ENCODE measurements around the gene SAA1.
"Not testable (repeated sequence)": the region's sequence is repeated elsewhere in the genome, so short reads cannot be mapped to it uniquely, and the experiment has no call there.

SAA1 gene

DNA sequence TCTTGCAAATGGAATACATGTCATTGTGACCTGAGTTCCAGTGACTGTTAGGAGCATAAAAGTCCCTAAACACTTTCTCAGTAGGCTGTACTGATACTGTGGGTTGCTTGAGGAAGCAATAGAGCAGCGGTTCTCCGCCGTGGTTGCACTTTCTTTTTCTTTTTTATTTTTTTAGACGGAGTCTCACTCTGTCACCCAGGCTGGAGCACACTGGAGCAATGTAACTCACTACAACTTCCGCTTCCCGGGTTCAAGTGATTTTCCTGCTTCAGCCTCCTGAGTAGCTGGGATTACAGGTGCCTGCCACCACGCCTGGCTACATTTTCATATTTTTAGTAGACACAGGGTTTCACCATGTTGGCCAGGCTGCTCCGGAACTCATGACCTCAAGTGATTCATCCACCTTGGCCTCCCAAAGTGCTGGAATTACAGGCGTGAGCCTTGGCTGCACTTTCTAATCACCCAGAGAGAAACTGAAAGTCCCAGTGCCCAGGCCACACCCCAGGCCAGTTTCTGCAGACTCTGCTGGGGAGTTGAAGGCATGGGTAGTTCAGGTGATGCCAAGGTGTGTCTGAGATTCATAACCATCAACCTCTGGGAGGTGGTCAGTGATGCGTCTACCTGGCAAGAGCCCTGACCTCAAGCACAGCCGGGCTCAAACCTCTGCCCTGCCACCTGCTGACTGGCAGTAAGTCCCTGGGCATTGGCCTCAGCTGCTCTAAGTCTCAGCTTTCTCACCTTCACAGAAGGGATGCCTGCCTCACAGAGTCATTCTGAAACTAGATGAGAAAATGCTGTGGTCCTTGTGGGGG lies 19.5 kb upstream of the SAA1 start:
- peak; percentile 42 for DNase-seq

DNA sequence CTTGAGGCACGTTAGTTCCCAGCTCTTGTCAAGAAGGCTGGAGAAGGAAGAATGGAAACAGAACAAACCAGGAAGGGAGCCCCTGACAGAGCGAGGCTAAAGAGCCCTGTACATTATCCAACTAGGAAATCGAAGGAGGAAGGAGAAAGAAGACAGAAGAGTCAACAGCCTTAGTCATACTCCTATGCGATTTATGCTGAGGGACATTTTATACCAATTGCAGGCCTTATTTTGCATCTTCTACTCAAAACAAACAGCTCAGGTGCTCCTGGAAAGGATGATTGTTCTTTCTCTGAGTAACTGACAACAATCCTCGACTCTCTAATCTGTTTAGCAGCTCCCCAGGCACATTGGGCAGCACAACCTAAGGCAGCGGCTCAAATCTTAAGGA lies 18.9 kb upstream of the SAA1 start:
- DNase-seq; H3K27me3 Mint-ChIP-seq; H3K4me3 Mint-ChIP-seq; H3K9me3 Mint-ChIP-seq; H3K36me3 Mint-ChIP-seq (ENCODE audit: low read depth): not testable (repeated sequence)
- peak overlapping the region; percentile 73 for H3K27ac Mint-ChIP-seq
- H3K4me1 Mint-ChIP-seq (ENCODE audit: low read depth), result peaks cover 13% of the 10 kb centered on the region

More for the DNA sequence above, 19.5 kb upstream of the SAA1 start:
- not testable (repeated sequence) for H3K27me3 Mint-ChIP-seq; H3K36me3 Mint-ChIP-seq (ENCODE audit: low read depth); H3K9me3 Mint-ChIP-seq
- peak overlapping the region; percentile 65 for H3K4me3 Mint-ChIP-seq
- H3K27ac Mint-ChIP-seq, result peak overlapping the region; percentile 84
- peaks cover 13% of the 10 kb centered on the region for H3K4me1 Mint-ChIP-seq (ENCODE audit: low read depth)

DNA sequence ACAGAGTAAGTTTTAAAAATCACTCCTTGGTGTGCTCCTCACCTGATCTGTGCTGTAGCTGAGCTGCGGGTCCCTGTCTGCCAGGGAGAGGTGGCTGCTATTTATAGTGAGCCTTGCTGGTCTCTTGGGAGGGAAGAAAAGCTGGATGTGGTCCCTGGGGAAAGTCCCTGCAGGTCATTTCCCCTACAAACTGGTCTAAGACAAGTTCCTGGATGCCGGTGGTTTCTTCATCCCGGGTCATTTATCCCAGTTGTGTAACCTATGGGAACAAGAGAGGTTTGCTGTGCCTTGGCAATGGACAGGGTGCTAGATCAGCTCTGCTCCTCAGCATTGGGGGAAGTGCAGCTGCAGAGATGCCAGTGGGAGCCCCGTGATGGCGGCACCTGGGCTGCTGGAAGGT lies 17.5 kb upstream of the SAA1 start, which contains the start of gene SAA2:
SAA2 (minus strand) TSS at position 108 of the 400 bp plus-strand sequence. CDS start 657 bp downstream, outside the sequence.
- Mint-ChIP-seq H3K27me3 (no peaks in the 10 kb centered on the region), H3K36me3 (ENCODE audit: low read depth) (no peaks in the 10 kb centered on the region), H3K4me1 (ENCODE audit: low read depth) (peaks cover 13% of the 10 kb centered on the region), H3K9me3 (no peaks in the 10 kb centered on the region), H3K27ac (no peak within 1 kb of the TSS), H3K4me3 (no peak within 1 kb of the TSS)
- DNase-seq, result no peak

DNA sequence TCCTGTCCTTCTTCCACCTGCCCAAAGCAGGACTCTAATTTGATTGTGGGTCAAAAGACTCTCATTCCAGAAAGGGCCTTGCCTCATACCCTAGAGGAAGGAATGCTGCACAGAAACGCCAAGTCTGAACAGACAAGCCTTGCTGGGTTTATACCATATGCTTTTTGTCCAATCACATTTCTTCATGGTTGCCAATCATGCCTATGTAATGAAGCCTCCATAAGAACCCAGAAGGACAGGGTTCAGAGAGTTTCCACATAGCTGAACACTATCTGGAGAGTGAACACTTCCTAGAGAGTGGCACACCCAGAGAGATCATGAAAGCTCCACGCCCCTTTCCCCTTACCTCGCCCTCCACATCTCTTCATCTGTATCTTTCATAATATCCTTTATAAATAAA lies 12.8 kb upstream of the SAA1 start:
- no peak overlapping the region for H3K4me3 Mint-ChIP-seq

DNA sequence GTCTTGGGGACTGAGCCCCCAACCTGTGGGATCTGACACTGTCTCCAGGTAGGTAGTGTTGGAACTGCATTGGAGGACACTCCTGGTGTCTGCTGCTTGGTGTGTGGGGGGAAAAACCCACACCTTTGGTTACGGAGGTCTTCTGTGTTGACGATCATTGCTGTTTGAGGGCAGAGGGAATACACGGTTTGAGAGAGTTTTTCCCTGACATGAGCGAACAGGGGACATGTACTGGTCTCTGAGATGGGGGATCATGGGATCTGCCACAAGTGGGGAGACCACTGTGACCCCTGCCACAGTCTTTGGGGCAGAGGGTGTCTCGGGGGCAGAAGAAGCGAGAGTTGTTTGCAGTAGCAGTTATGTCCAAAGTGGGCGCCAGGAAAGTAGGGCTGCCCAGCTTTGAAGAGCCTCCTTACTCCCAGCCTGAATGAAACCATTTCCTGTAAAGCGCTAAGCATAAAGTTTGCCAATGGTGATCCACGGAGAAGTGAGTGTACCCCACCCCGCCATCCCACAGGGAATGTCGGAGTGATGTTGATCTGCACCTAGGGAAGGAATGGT lies 12.2 kb upstream of the SAA1 start:
- no peaks in the 10 kb centered on the region for H3K4me1 Mint-ChIP-seq (ENCODE audit: low read depth)
- no peak overlapping the region for H3K27ac Mint-ChIP-seq
- no peaks in the 10 kb centered on the region for H3K36me3 Mint-ChIP-seq (ENCODE audit: low read depth)
- H3K9me3 Mint-ChIP-seq, result no peaks in the 10 kb centered on the region
- H3K4me3 Mint-ChIP-seq, result no peak overlapping the region
- no peak for DNase-seq
- no peaks in the 10 kb centered on the region for H3K27me3 Mint-ChIP-seq

More for the DNA sequence above, 12.8 kb upstream of the SAA1 start:
- Mint-ChIP-seq H3K9me3 (no peaks in the 10 kb centered on the region), H3K27ac (no peak overlapping the region), H3K36me3 (ENCODE audit: low read depth) (no peaks in the 10 kb centered on the region), H3K27me3 (no peaks in the 10 kb centered on the region), H3K4me1 (ENCODE audit: low read depth) (no peaks in the 10 kb centered on the region)
- DNase-seq, result no peak

DNA sequence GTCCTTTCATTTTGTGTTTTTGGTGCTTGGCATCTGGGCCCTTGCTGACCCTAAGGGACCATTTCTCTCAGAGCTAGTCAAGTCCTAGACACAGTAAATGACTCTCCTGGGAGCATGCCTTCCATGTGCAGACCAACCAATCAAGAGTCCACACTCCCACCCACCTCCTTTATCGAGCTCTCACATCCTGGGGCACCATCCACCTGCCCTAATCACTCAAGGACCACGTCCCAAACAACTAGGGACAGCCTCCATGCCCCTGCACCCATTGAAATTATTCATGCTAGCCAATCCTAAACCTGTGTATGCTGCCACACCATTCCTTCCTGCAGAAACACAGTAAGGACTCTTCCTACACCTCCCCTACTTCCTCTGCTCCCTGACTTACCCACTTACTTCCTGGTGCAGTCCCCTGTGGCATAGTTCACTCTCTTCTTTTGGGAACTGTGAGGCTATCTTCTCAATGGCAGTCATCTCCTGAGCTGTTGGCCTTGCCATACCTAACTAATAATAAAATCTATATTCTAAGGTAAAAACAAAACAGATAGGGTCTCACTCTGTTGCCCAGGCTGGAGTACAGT lies 11.2 kb upstream of the SAA1 start:
- no peaks in the 10 kb centered on the region for H3K4me1 Mint-ChIP-seq (ENCODE audit: low read depth)
- no peaks in the 10 kb centered on the region for H3K36me3 Mint-ChIP-seq (ENCODE audit: low read depth)
- no peaks in the 10 kb centered on the region for H3K27me3 Mint-ChIP-seq
- H3K27ac Mint-ChIP-seq, result no peak overlapping the region
- no peaks in the 10 kb centered on the region for H3K9me3 Mint-ChIP-seq
- no peak for DNase-seq
- no peak overlapping the region for H3K4me3 Mint-ChIP-seq

DNA sequence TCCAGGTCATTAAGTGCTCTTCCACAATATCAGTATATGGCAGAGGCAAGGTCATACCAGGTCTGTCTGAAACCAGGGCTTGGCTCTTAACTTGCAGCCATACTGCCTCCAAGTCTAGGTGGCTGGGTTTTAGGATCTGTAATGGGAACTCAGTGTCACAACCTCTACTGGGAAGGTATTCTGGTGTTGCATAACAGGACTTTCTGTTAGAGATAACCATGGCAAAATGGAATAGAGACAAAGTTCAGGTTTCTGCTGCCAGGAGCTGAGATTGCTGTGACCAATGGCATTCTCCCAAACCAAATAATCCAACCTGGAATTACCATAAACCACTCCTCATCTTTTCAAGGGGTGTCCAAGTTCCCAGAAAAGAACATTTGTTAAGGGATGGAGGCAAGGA lies 6.8 kb upstream of the SAA1 start:
- no peaks in the 10 kb centered on the region for H3K9me3 Mint-ChIP-seq
- H3K27me3 Mint-ChIP-seq, result no peaks in the 10 kb centered on the region
- no peak for DNase-seq
- H3K4me3 Mint-ChIP-seq, result no peak overlapping the region
- H3K27ac Mint-ChIP-seq, result no peak overlapping the region
- H3K4me1 Mint-ChIP-seq (ENCODE audit: low read depth), result no peaks in the 10 kb centered on the region
- H3K36me3 Mint-ChIP-seq (ENCODE audit: low read depth), result no peaks in the 10 kb centered on the region

DNA sequence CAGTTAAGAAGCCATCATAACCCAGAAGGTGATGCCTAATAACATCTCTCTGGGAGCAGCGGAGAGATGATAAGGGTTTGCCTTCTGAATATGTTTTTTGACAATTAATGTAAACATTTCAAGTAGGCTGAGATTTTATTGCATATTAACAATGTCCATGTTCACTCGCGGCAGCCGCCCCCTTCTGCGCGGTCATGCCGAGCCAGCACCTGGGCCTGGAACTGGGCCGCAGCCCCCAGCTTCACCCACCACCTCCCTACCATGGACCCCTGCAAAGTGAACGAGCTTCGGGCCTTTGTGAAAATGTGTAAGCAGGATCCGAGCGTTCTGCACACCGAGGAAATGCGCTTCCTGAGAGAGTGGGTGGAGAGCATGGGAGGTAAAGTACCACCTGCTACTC lies 4.3 kb upstream of the SAA1 start:
- no peak for DNase-seq
- Mint-ChIP-seq H3K4me3 (no peak overlapping the region), H3K27ac (no peak overlapping the region), H3K36me3 (ENCODE audit: low read depth) (no peaks in the 10 kb centered on the region), H3K9me3 (no peaks in the 10 kb centered on the region), H3K27me3 (no peaks in the 10 kb centered on the region), H3K4me1 (ENCODE audit: low read depth) (no peaks in the 10 kb centered on the region)

DNA sequence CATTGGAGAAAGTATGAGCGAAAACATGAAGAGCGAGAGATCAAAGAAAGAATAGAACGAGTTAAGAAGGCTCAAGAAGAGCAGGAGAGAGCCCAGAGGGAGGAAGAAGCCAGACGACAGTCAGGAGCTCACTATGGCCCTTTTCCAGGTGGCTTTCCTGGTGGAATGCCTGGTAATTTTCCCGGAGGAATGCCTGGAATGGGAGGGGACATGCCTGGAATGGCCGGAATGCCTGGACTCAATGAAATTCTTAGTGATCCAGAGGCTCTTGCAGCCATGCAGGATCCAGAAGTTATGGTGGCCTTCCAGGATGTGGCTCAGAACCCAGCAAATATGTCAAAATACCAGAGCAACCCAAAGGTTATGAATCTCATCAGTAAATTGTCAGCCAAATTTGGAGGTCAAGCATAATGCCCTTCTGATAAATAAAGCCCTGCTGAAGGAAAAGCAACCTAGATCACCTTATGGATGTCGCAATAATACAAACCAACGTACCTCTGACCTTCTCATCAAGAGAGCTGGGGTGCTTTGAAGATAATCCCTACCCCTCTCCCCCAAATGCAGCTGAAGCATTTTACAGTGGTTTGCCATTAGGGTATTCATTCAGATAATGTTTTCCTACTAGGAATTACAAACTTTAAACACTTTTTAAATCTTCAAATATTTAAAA lies 3.2 kb upstream of the SAA1 start:
- H3K36me3 Mint-ChIP-seq (ENCODE audit: low read depth); DNase-seq; H3K27me3 Mint-ChIP-seq; H3K4me1 Mint-ChIP-seq (ENCODE audit: low read depth); H3K9me3 Mint-ChIP-seq; H3K4me3 Mint-ChIP-seq; H3K27ac Mint-ChIP-seq: not testable (repeated sequence)

DNA sequence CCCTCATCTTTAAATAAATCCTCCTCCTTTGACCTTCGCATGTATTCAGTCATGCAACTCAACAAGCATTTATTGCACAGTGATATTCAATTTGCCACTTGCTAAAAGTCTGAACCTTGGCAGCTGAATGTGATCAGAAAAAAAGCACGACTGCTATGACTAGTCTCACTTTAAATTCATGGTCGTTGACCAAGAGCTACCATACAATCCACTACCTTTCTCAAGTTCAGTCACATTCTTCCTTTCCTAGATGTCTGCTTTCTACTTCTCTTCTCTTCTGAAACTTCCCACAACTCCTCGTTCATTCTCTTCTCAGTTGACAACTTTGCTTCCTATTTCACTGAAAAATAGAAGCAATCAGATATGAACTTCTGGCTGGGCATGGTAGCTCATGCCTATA lies 2.0 kb upstream of the SAA1 start:
- peaks cover 3% of the 10 kb centered on the region for H3K4me1 Mint-ChIP-seq (ENCODE audit: low read depth)
- no peak for DNase-seq
- no peak overlapping the region for H3K4me3 Mint-ChIP-seq
- H3K36me3 Mint-ChIP-seq (ENCODE audit: low read depth), result no peaks in the 10 kb centered on the region
- H3K9me3 Mint-ChIP-seq, result no peaks in the 10 kb centered on the region
- H3K27ac Mint-ChIP-seq, result no peak overlapping the region
- H3K27me3 Mint-ChIP-seq, result no peaks in the 10 kb centered on the region

DNA sequence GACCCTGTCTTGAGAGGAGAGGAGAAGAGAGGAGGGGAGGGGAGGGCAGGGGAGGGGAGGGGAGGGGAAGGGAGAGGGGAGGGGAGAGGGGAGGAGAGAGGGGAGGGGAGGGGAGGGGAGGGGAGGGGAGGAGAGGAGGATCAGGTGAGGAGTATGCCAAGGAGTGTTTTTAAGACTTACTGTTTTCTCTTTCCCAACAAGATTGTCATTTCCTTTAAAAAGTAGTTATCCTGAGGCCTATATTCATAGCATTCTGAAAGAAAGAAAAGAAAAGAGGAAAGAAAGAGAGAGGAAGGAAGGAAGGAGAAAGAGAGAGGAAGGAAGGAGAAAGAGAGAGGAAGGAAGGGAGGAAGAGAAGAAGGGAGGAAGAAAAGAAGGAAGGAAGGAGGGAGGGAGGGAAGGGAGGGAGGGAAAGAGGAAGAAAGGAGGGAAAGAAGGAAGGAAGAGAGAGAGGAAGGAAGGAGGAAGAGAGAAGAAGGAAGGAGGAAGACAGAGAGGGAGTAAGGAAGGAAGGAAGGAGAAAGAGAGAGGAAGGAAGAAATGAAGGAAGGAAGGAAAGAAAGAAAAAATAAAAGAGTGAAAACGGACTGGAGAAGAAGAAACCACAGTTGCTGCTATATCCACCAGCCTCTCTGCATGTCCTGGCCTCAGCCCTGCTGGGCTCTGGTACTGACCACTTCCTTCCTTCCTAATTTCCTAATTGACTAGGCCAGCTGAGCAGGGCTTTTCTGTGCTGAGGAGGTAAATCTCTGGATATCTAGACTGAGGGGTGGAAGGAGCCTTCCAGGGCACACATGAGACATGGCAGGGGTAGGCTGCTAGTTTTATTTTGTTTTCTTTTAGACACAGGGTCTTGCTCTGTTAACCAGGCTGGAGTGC lies 1.1 kb upstream of the SAA1 start:
- peaks cover 3% of the 10 kb centered on the region for H3K4me1 Mint-ChIP-seq (ENCODE audit: low read depth)
- no peaks in the 10 kb centered on the region for H3K9me3 Mint-ChIP-seq

DNA sequence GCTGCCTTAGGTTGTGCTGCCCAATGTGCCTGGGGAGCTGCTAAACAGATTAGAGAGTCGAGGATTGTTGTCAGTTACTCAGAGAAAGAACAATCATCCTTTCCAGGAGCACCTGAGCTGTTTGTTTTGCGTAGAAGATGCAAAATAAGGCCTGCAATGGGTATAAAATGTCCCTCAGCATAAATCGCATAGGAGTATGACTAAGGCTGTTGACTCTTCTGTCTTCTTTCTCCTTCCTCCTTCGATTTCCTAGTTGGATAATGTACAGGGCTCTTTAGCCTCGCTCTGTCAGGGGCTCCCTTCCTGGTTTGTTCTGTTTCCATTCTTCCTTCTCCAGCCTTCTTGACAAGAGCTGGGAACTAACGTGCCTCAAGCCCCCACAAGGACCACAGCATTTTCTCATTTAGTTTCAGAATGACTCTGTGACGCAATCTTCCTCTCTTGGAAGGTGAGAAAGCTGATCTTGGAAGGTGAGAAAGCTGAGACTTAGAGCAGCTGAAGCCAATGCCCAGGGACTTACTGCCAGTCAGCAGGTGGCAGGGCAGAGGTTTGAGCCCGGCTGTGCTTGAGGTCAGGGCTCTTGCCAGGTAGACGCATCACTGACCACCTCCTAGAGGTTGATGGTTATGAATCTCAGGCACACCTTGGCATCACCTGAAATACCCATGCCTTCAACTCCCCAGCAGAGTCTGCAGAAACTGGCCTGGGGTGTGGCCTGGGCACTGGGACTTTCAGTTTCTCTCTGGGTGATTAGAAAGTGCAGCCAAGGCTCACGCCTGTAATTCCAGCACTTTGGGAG lies 1.5 kb downstream of the SAA1 start:
- H3K27ac Mint-ChIP-seq; H3K9me3 Mint-ChIP-seq; H3K36me3 Mint-ChIP-seq (ENCODE audit: low read depth); H3K4me3 Mint-ChIP-seq; DNase-seq; H3K4me1 Mint-ChIP-seq (ENCODE audit: low read depth); H3K27me3 Mint-ChIP-seq: not testable (repeated sequence)

More for the DNA sequence above, 1.1 kb upstream of the SAA1 start:
- Mint-ChIP-seq H3K27me3 (no peaks in the 10 kb centered on the region), H3K36me3 (ENCODE audit: low read depth) (no peaks in the 10 kb centered on the region), H3K27ac (no peak overlapping the region), H3K4me3 (no peak overlapping the region)
- no peak for DNase-seq

DNA sequence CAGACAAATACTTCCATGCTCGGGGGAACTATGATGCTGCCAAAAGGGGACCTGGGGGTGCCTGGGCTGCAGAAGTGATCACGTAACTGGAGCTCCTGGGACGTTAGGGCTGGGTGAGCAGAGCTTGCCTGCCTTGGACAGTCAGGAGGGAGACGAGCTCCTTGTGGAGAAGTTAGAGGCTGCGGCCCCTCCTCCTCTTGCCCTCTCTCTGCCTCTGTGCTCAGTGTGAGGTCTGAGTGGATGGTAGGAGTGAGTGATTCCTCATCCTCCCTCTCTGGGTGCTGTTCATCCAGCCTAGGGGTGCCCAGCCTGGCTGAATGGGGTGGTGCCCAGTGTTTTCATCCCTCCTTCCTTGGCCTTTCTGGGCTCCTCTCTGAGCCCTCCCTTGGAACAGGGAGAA lies 3.2 kb downstream of the SAA1 start:
- DNase-seq; H3K4me3 Mint-ChIP-seq; H3K27ac Mint-ChIP-seq; H3K27me3 Mint-ChIP-seq; H3K4me1 Mint-ChIP-seq (ENCODE audit: low read depth); H3K36me3 Mint-ChIP-seq (ENCODE audit: low read depth); H3K9me3 Mint-ChIP-seq: not testable (repeated sequence)
